Stimulated activated naive CD8-positive, alpha-beta T cell treated with anti-CD3 and anti-CD28 coated beads, Interleukin-15, amount 100 ng/mL, for 72 hours (primary cell): Measurements from ENCODE around the gene TFF1.

Experiments used
- ATAC-seq: fragments of 150-1000 bp; cut with Tn5 transposase; 2 replicates; pipeline ENCODE4 v1.10.0; 2021; ENCODE audit warnings: mild to moderate bottlenecking, moderate library complexity
- DNase-seq, 2 donors: peaks; one replicate each; pipeline ENCODE4 v3.0.0; 2021 to 2022
- H3K27ac Mint-ChIP-seq, 2 donors: one replicate each; pipeline ENCODE4 v1.8.0; 2022; ENCODE audit warnings: mild to moderate bottlenecking in 2 of 2, mixed read lengths in 2 of 2, moderate library complexity in 2 of 2
- H3K27me3 Mint-ChIP-seq: one replicate; pipeline ENCODE4 v1.8.0; 2022; ENCODE audit warnings: mixed read lengths
- H3K4me1 Mint-ChIP-seq: one replicate; pipeline ENCODE4 v1.8.0; 2022; ENCODE audit warnings: mild to moderate bottlenecking, mixed read lengths
- H3K4me3 Mint-ChIP-seq, 2 donors: one replicate each; pipeline ENCODE4 v1.8.0; 2022; ENCODE audit warnings: mild to moderate bottlenecking in 2 of 2, mixed read lengths in 2 of 2, moderate library complexity in 1 of 2
- H3K9me3 Mint-ChIP-seq, 2 donors: one replicate each; pipeline ENCODE4 v1.8.0; 2022; ENCODE audit warnings: mixed read lengths in 2 of 2

Gene TFF1

GRCh38 chr21:42405064-42406013, 39.0 kb upstream of the TFF1 start:
- DNase-seq, result no peak
- H3K4me1 Mint-ChIP-seq, result peaks cover 69% of the 10 kb centered on the region
- peak; percentile 44 for ATAC-seq
- peaks cover 9 to 12% of the 10 kb centered on the region in 2 donors for H3K9me3 Mint-ChIP-seq
- peak overlapping the region; percentile 90 to 99 for H3K27ac Mint-ChIP-seq
- H3K4me3 Mint-ChIP-seq, result peak overlapping the region; percentile 94 to 96
- no peaks in the 10 kb centered on the region for H3K27me3 Mint-ChIP-seq

GRCh38 chr21:42404539-42404938, 38.2 kb upstream of the TFF1 start:
- Mint-ChIP-seq H3K27me3 (no peaks in the 10 kb centered on the region), H3K9me3 (peaks cover 9 to 12% of the 10 kb centered on the region in 2 donors), H3K27ac (peak overlapping the region; percentile 87 to 90), H3K4me1 (peaks cover 68% of the 10 kb centered on the region), H3K4me3 (peak overlapping the region; percentile 94 to 96)
- DNase-seq (peak in 1 of 2 donors; percentile 34), ATAC-seq (peak; percentile 13)

GRCh38 chr21:42403611-42404231, 37.4 kb upstream of the TFF1 start, which contains the start of gene UBASH3A:
UBASH3A (plus strand) TSS chr21:42403902; CDS start chr21:42403946, 44 bp downstream.
- DNase-seq (peak; percentile 54 to 55), ATAC-seq (peak; percentile 73)
- no peaks in the 10 kb centered on the region for H3K27me3 Mint-ChIP-seq
- H3K27ac Mint-ChIP-seq, result peak within 1 kb of the TSS; percentile 87 to 94
- peak within 1 kb of the TSS; percentile 94 to 96 for H3K4me3 Mint-ChIP-seq
- peaks cover 70% of the 10 kb centered on the region for H3K4me1 Mint-ChIP-seq
- H3K9me3 Mint-ChIP-seq, result peaks cover 9 to 12% of the 10 kb centered on the region in 2 donors

GRCh38 chr21:42401820-42402251, 35.5 kb upstream of the TFF1 start:
- H3K4me3 Mint-ChIP-seq, result peak overlapping the region; percentile 40 to 74
- H3K27ac Mint-ChIP-seq, result peak overlapping the region; percentile 72 to 89
- H3K4me1 Mint-ChIP-seq, result peaks cover 73% of the 10 kb centered on the region
- no peak for DNase-seq
- no peaks in the 10 kb centered on the region for H3K27me3 Mint-ChIP-seq
- ATAC-seq, result no peak
- peaks cover 9 to 12% of the 10 kb centered on the region in 2 donors for H3K9me3 Mint-ChIP-seq

GRCh38 chr21:42401154-42401553, 34.8 kb upstream of the TFF1 start:
- H3K27ac Mint-ChIP-seq, result peak overlapping the region in 1 of 2 donors; percentile 89
- DNase-seq (no peak), ATAC-seq (no peak)
- peaks cover 9 to 12% of the 10 kb centered on the region in 2 donors for H3K9me3 Mint-ChIP-seq
- no peaks in the 10 kb centered on the region for H3K27me3 Mint-ChIP-seq
- peaks cover 73% of the 10 kb centered on the region for H3K4me1 Mint-ChIP-seq
- H3K4me3 Mint-ChIP-seq, result peak overlapping the region; percentile 40 to 74

- Mint-ChIP-seq H3K27ac (no peak overlapping the region), H3K9me3 (peaks cover 9 to 12% of the 10 kb centered on the region in 2 donors), H3K27me3 (no peaks in the 10 kb centered on the region), H3K4me3 (peak overlapping the region; percentile 40 to 54), H3K4me1 (peaks cover 80% of the 10 kb centered on the region)
- DNase-seq (no peak), ATAC-seq (peak; percentile 40)
Measured at GRCh38 chr21:42400525-42400924, 34.2 kb upstream of the TFF1 start.

- ATAC-seq (no peak), DNase-seq (no peak)
- Mint-ChIP-seq H3K27me3 (no peaks in the 10 kb centered on the region), H3K4me1 (peaks cover 92% of the 10 kb centered on the region), H3K9me3 (peaks cover 9 to 12% of the 10 kb centered on the region in 2 donors), H3K4me3 (peak overlapping the region; percentile 49 to 51), H3K27ac (peak overlapping the region in 1 of 2 donors; percentile 3)
Measured at GRCh38 chr21:42398436-42399028, 32.2 kb upstream of the TFF1 start.

GRCh38 chr21:42397746-42398394, 31.5 kb upstream of the TFF1 start:
- Mint-ChIP-seq H3K9me3 (peaks cover 9 to 12% of the 10 kb centered on the region in 2 donors), H3K4me1 (peaks cover 94% of the 10 kb centered on the region), H3K27ac (peak overlapping the region in 1 of 2 donors; percentile 20), H3K4me3 (peak overlapping the region; percentile 20 to 56), H3K27me3 (no peaks in the 10 kb centered on the region)
- ATAC-seq (peak; percentile 23), DNase-seq (no peak)

- Mint-ChIP-seq H3K4me1 (peaks cover 94% of the 10 kb centered on the region), H3K27me3 (no peaks in the 10 kb centered on the region), H3K9me3 (peaks cover 7 to 9% of the 10 kb centered on the region in 2 donors), H3K4me3 (peak overlapping the region; percentile 4 to 56), H3K27ac (no peak overlapping the region)
- ATAC-seq, result no peak
- DNase-seq, result no peak
Measured at GRCh38 chr21:42396799-42397745, 30.7 kb upstream of the TFF1 start.

GRCh38 chr21:42395905-42396651, 29.7 kb upstream of the TFF1 start, which contains the start of gene TMPRSS3:
TMPRSS3 (minus strand) TSS chr21:42396052; CDS start chr21:42395417, 635 bp downstream.
- ATAC-seq, result no peak
- no peak within 1 kb of the TSS for H3K4me3 Mint-ChIP-seq
- no peak within 1 kb of the TSS for H3K27ac Mint-ChIP-seq
- H3K9me3 Mint-ChIP-seq, result no peaks in the 10 kb centered on the region
- peaks cover 94% of the 10 kb centered on the region for H3K4me1 Mint-ChIP-seq
- no peaks in the 10 kb centered on the region for H3K27me3 Mint-ChIP-seq
- no peak for DNase-seq

- Mint-ChIP-seq H3K9me3 (no peaks in the 10 kb centered on the region), H3K4me1 (peaks cover 94% of the 10 kb centered on the region), H3K27me3 (no peaks in the 10 kb centered on the region), H3K27ac (no peak overlapping the region), H3K4me3 (no peak overlapping the region)
- ATAC-seq (no peak), DNase-seq (no peak)
Measured at GRCh38 chr21:42395302-42395701, 29.0 kb upstream of the TFF1 start.

- DNase-seq (peak in 1 of 2 donors; percentile 35), ATAC-seq (peak; percentile 58)
- Mint-ChIP-seq H3K9me3 (no peaks in the 10 kb centered on the region), H3K27ac (peak overlapping the region; percentile 9 to 66), H3K4me3 (peak overlapping the region; percentile 61 to 64), H3K27me3 (no peaks in the 10 kb centered on the region), H3K4me1 (peaks cover 91% of the 10 kb centered on the region)
Measured at GRCh38 chr21:42393443-42393950, 27.2 kb upstream of the TFF1 start.

GRCh38 chr21:42392731-42393442, 26.6 kb upstream of the TFF1 start:
- Mint-ChIP-seq H3K9me3 (no peaks in the 10 kb centered on the region), H3K4me3 (peak overlapping the region; percentile 61 to 64), H3K27me3 (no peaks in the 10 kb centered on the region), H3K4me1 (peaks cover 91% of the 10 kb centered on the region), H3K27ac (peak overlapping the region; percentile 9 to 66)
- DNase-seq, result peak in 1 of 2 donors; percentile 29
- peak; percentile 95 for ATAC-seq
